ENCODE data around the gene WDR81. TPM values are rescaled to one million over a fixed set of nuclear protein-coding genes. Genes with fewer than 3 reads are reported as not detected.

Gene WDR81
- total and polyA plus RNA-seq, 5 donors from 2014 or later: 10.6 to 48.4 (median 11.2) TPM

DNA sequence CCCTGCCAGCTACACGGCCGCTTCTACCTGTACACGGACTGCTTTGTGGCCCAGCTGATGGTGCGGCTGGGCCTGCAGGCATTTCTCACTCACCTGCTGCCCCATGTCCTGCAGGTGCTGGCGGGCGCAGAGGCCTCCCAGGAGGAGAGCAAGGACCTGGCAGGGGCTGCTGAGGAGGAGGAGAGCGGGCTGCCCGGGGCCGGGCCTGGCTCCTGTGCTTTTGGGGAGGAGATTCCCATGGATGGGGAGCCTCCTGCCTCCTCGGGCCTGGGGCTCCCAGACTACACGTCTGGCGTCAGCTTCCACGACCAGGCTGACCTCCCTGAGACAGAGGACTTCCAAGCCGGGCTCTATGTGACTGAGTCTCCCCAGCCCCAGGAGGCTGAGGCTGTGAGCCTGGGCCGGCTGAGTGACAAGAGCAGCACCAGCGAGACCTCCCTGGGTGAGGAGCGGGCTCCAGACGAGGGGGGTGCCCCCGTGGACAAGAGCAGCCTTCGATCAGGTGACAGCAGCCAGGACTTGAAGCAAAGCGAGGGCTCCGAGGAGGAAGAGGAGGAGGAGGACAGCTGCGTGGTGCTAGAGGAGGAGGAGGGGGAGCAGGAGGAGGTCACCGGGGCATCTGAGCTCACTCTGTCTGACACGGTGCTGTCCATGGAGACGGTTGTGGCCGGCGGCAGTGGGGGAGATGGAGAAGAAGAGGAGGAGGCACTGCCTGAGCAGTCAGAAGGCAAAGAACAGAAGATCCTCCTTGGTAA, 3.5 kb downstream of the WDR81 start:
- peaks cover 50% of the 10 kb centered on the region for H3K4me1 ChIP-seq (ENCODE audit: control insufficient read depth, insufficient read depth, low read length, poor library complexity, severe bottlenecking)
- H3K27me3 ChIP-seq (ENCODE audit: control insufficient read depth, insufficient read depth, low read length): no peaks in the 10 kb centered on the region
- no peaks in the 10 kb centered on the region for H3K9me3 Mint-ChIP-seq
- peaks cover 30% of the 10 kb centered on the region for H3K36me3 ChIP-seq (ENCODE audit: control insufficient read depth, insufficient read depth, low read length)
- no peak overlapping the region for H3K4me3 ChIP-seq (ENCODE audit: low read depth, low read length)
- ATAC-seq (ENCODE audit: low read depth in 2 of 2) (no peak), DNase-seq (no peak)
- H3K4me1 Mint-ChIP-seq: peaks cover 0 to 45% (median 10%) of the 10 kb centered on the region in 4 donors
- H3K27ac ChIP-seq (ENCODE audit: insufficient read depth, low read length, poor library complexity, severe bottlenecking): no peak overlapping the region
- H3K9me3 ChIP-seq (ENCODE audit: control insufficient read depth in 2 of 2, low read length in 2 of 2): no peaks in the 10 kb centered on the region
- H3K4me3 Mint-ChIP-seq: peak overlapping the region in 3 of 4 donors; percentile 33 to 44 (median 41)
- H3K36me3 Mint-ChIP-seq: peaks cover 7% of the 10 kb centered on the region
- no peaks in the 10 kb centered on the region for H3K27me3 Mint-ChIP-seq
- H3K27ac Mint-ChIP-seq: peak overlapping the region in 1 of 3 donors; percentile 56

DNA sequence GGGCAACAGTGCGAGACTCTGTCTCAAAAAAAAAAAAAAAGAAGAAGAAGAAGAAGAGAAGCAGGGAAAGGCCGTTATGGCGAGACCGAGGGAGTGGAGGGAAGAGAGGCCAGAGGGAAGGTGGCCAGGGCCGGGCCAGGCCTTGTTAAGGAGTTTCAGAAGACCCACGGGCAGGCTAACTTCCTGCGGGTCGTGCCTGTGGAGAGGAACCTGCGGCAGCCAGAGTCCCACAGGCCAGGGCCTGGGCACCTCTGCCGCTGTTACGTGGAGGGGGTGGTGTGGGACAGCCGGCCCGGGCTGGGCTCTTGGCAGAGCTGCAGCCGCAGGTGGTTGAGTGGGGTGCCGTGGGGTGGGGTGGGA, 5.4 kb downstream of the WDR81 start:
- Histone ChIP-seq H3K4me1 (ENCODE audit: control insufficient read depth, insufficient read depth, low read length, poor library complexity, severe bottlenecking) (peaks cover 35% of the 10 kb centered on the region), H3K27me3 (ENCODE audit: control insufficient read depth, insufficient read depth, low read length) (no peaks in the 10 kb centered on the region), H3K27ac (ENCODE audit: insufficient read depth, low read length, poor library complexity, severe bottlenecking) (no peak overlapping the region), H3K9me3 (ENCODE audit: control insufficient read depth in 2 of 2, low read length in 2 of 2) (no peaks in the 10 kb centered on the region), H3K4me3 (ENCODE audit: low read depth, low read length) (no peak overlapping the region), H3K36me3 (ENCODE audit: control insufficient read depth, insufficient read depth, low read length) (peaks cover 36% of the 10 kb centered on the region)
- peaks cover 12% of the 10 kb centered on the region for H3K36me3 Mint-ChIP-seq
- peak overlapping the region in 2 of 4 donors; percentile 33 to 50 for H3K4me3 Mint-ChIP-seq
- no peaks in the 10 kb centered on the region for H3K9me3 Mint-ChIP-seq
- no peaks in the 10 kb centered on the region for H3K27me3 Mint-ChIP-seq
- peak overlapping the region in 1 of 3 donors; percentile 32 for H3K27ac Mint-ChIP-seq
- ATAC-seq (ENCODE audit: low read depth in 2 of 2) (no peak), DNase-seq (no peak)
- peaks cover 0 to 37% (median 8%) of the 10 kb centered on the region in 4 donors for H3K4me1 Mint-ChIP-seq

DNA sequence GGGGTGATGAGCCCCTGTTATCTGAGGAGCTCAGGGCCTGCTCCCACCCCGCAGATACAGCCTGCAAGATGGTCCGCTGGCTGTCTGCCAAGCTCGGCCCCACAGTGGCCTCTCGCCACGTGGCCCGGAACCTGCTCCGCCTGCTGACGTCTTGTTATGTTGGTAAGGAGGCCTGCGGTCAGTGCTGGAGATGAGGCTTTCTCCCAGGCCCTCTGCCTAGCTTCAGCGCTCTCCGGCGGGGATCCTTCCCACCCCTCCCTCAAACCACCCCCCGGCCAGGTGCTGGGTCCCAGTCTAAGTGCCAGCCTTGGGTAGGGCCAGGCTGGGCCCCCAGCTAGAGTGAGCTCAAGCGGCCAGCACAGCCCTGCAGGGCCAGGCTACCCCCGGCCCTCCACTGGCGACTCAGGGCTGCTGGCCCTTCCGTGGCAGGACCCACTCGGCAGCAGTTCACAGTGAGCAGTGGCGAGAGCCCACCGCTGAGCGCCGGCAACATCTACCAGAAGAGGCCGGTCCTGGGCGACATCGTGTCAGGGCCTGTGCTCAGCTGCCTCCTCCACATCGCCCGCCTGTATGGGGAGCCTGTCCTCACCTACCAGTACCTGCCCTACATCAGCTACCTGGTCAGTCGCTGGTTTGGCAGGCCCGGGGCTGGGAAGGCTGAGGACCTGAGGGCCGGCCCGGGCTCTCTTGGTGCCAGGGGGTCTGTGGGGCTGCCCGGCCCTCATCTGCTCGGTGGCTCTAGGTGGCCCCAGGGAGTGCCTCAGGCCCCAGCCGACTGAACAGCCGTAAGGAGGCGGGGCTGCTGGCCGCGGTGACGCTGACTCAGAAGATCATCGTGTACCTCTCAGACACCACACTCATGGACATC, 6.1 kb downstream of the WDR81 start:
- H3K36me3 Mint-ChIP-seq: peaks cover 12% of the 10 kb centered on the region
- H3K4me1 Mint-ChIP-seq: peaks cover 0 to 32% (median 6%) of the 10 kb centered on the region in 4 donors
- H3K27ac Mint-ChIP-seq: no peak overlapping the region
- no peaks in the 10 kb centered on the region for H3K9me3 Mint-ChIP-seq
- Histone ChIP-seq H3K27me3 (ENCODE audit: control insufficient read depth, insufficient read depth, low read length) (no peaks in the 10 kb centered on the region), H3K36me3 (ENCODE audit: control insufficient read depth, insufficient read depth, low read length) (peaks cover 36% of the 10 kb centered on the region), H3K9me3 (ENCODE audit: control insufficient read depth in 2 of 2, low read length in 2 of 2) (no peaks in the 10 kb centered on the region), H3K4me3 (ENCODE audit: low read depth, low read length) (no peak overlapping the region), H3K27ac (ENCODE audit: insufficient read depth, low read length, poor library complexity, severe bottlenecking) (no peak overlapping the region), H3K4me1 (ENCODE audit: control insufficient read depth, insufficient read depth, low read length, poor library complexity, severe bottlenecking) (peaks cover 29% of the 10 kb centered on the region)
- H3K4me3 Mint-ChIP-seq: no peak overlapping the region
- ATAC-seq (ENCODE audit: low read depth in 2 of 2): no peak
- no peaks in the 10 kb centered on the region for H3K27me3 Mint-ChIP-seq
- DNase-seq: no peak

DNA sequence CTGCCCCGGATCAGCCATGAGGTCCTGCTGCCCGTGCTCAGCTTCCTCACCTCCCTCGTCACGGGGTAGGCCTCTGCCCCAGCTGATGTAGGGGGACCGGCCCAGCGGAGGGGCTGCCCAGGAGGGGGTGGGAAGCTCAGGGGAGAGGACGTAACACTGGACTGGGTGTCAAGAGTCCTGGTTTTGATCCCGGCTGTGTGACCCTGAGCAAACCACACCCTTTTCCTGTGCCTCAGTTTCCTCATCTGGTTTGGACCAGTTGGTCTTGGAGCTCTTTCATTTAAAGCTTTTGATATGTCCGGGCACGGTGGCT, 6.6 kb downstream of the WDR81 start:
- H3K27ac ChIP-seq (ENCODE audit: insufficient read depth, low read length, poor library complexity, severe bottlenecking): no peak overlapping the region
- no peaks in the 10 kb centered on the region for H3K27me3 ChIP-seq (ENCODE audit: control insufficient read depth, insufficient read depth, low read length)
- peaks cover 0 to 28% (median 3%) of the 10 kb centered on the region in 4 donors for H3K4me1 Mint-ChIP-seq
- no peaks in the 10 kb centered on the region for H3K9me3 Mint-ChIP-seq
- peaks cover 23% of the 10 kb centered on the region for H3K4me1 ChIP-seq (ENCODE audit: control insufficient read depth, insufficient read depth, low read length, poor library complexity, severe bottlenecking)
- H3K9me3 ChIP-seq (ENCODE audit: control insufficient read depth in 2 of 2, low read length in 2 of 2): no peaks in the 10 kb centered on the region
- ATAC-seq (ENCODE audit: low read depth in 2 of 2) (no peak), DNase-seq (no peak)
- peaks cover 12% of the 10 kb centered on the region for H3K36me3 Mint-ChIP-seq
- no peak overlapping the region for H3K4me3 Mint-ChIP-seq
- no peak overlapping the region for H3K27ac Mint-ChIP-seq
- H3K4me3 ChIP-seq (ENCODE audit: low read depth, low read length): no peak overlapping the region
- H3K27me3 Mint-ChIP-seq: no peaks in the 10 kb centered on the region
- H3K36me3 ChIP-seq (ENCODE audit: control insufficient read depth, insufficient read depth, low read length): peaks cover 36% of the 10 kb centered on the region

DNA sequence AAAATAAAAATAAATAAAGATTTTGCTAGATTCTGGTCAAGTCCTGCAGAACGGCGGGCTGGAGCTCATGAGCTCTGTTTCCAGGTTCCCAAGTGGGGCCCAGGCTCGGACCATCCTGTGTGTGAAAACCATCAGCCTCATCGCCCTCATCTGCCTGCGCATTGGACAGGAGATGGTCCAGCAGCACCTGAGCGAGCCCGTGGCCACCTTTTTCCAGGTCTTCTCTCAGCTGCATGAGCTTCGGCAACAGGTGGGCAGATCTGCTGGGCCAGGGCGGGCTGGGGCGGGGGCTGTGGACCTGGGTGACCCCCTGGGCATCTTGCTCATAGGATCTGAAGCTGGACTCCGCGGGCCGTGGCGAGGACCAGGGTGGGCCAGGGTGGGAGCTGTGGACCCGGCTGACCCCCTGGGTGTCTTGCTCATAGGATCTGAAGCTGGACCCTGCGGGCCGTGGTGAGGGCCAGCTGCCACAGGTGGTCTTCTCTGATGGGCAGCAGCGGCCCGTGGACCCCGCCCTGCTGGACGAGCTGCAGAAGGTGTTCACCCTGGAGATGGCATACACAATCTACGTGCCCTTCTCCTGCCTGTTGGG, 7.8 kb downstream of the WDR81 start:
- Mint-ChIP-seq H3K4me3 (no peak overlapping the region), H3K4me1 (peaks cover 0 to 28% (median 4%) of the 10 kb centered on the region in 4 donors), H3K27ac (no peak overlapping the region), H3K27me3 (no peaks in the 10 kb centered on the region), H3K9me3 (no peaks in the 10 kb centered on the region), H3K36me3 (peaks cover 16% of the 10 kb centered on the region)
- DNase-seq (no peak), ATAC-seq (ENCODE audit: low read depth in 2 of 2) (no peak)
- Histone ChIP-seq H3K9me3 (ENCODE audit: control insufficient read depth in 2 of 2, low read length in 2 of 2) (no peaks in the 10 kb centered on the region), H3K27me3 (ENCODE audit: control insufficient read depth, insufficient read depth, low read length) (no peaks in the 10 kb centered on the region), H3K4me1 (ENCODE audit: control insufficient read depth, insufficient read depth, low read length, poor library complexity, severe bottlenecking) (peaks cover 11% of the 10 kb centered on the region), H3K4me3 (ENCODE audit: low read depth, low read length) (no peak overlapping the region), H3K36me3 (ENCODE audit: control insufficient read depth, insufficient read depth, low read length) (peaks cover 32% of the 10 kb centered on the region), H3K27ac (ENCODE audit: insufficient read depth, low read length, poor library complexity, severe bottlenecking) (no peak overlapping the region)

DNA sequence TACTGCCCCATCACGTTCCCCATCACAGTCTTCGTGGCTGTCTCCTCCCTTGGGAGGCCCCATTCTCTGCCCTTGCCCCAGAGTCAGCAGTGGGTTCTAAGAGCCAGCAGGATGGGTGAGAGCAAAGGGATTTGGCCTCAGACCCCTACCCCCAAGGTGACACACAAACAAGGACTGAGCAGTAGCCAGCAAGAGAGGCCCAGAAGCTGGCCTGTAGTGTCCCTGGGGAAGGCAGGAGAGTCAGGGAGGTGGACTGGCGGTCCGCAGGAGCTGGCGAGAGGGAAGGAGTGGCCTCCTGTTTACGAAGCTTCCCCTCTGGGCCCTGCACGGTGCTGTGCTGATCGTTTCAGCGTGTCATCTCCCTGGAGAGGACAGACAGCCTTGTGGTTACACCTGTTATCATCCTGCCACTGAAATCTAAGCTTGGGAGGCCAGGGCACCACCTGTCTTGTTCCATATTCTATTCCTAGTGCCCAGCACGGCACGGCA, 8.4 kb downstream of the WDR81 start:
- H3K4me3 ChIP-seq (ENCODE audit: low read depth, low read length): no peak overlapping the region
- no peaks in the 10 kb centered on the region for H3K9me3 Mint-ChIP-seq
- H3K4me1 ChIP-seq (ENCODE audit: control insufficient read depth, insufficient read depth, low read length, poor library complexity, severe bottlenecking): peaks cover 6% of the 10 kb centered on the region
- H3K27me3 ChIP-seq (ENCODE audit: control insufficient read depth, insufficient read depth, low read length): no peaks in the 10 kb centered on the region
- H3K27me3 Mint-ChIP-seq: no peaks in the 10 kb centered on the region
- DNase-seq (no peak), ATAC-seq (ENCODE audit: low read depth in 2 of 2) (no peak)
- no peaks in the 10 kb centered on the region for H3K9me3 ChIP-seq (ENCODE audit: control insufficient read depth in 2 of 2, low read length in 2 of 2)
- H3K4me3 Mint-ChIP-seq: no peak overlapping the region
- no peak overlapping the region for H3K27ac ChIP-seq (ENCODE audit: insufficient read depth, low read length, poor library complexity, severe bottlenecking)
- H3K27ac Mint-ChIP-seq: no peak overlapping the region
- peaks cover 0 to 25% (median 4%) of the 10 kb centered on the region in 4 donors for H3K4me1 Mint-ChIP-seq
- H3K36me3 ChIP-seq (ENCODE audit: control insufficient read depth, insufficient read depth, low read length): peaks cover 30% of the 10 kb centered on the region
- peaks cover 16% of the 10 kb centered on the region for H3K36me3 Mint-ChIP-seq

DNA sequence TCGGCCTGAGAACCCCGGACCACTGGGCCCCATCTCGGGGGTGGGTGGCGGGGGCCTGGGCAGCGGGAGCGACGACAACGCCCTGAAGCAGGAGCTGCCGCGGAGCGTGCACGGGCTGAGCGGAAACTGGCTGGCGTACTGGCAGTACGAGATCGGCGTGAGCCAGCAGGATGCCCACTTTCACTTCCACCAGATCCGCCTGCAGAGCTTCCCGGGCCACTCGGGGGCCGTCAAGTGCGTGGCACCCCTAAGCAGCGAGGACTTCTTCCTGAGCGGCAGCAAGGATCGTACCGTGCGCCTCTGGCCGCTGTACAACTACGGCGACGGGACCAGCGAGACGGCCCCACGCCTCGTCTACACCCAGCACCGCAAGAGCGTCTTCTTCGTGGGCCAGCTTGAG, 9.3 kb downstream of the WDR81 start:
- no peaks in the 10 kb centered on the region for H3K4me1 ChIP-seq (ENCODE audit: control insufficient read depth, insufficient read depth, low read length, poor library complexity, severe bottlenecking)
- H3K9me3 ChIP-seq (ENCODE audit: control insufficient read depth in 2 of 2, low read length in 2 of 2): no peaks in the 10 kb centered on the region
- DNase-seq: no peak
- Mint-ChIP-seq H3K4me1 (peaks cover 0 to 22% (median 4%) of the 10 kb centered on the region in 4 donors), H3K27ac (no peak overlapping the region), H3K4me3 (no peak overlapping the region), H3K27me3 (no peaks in the 10 kb centered on the region), H3K9me3 (no peaks in the 10 kb centered on the region), H3K36me3 (peaks cover 16% of the 10 kb centered on the region)
- no peak overlapping the region for H3K4me3 ChIP-seq (ENCODE audit: low read depth, low read length)
- H3K36me3 ChIP-seq (ENCODE audit: control insufficient read depth, insufficient read depth, low read length): peaks cover 27% of the 10 kb centered on the region
- H3K27me3 ChIP-seq (ENCODE audit: control insufficient read depth, insufficient read depth, low read length): no peaks in the 10 kb centered on the region
- no peak for ATAC-seq (ENCODE audit: low read depth in 2 of 2)
- H3K27ac ChIP-seq (ENCODE audit: insufficient read depth, low read length, poor library complexity, severe bottlenecking): no peak overlapping the region
